GM12878 (cell line): Measurements from ENCODE around the gene LYPLA2. TPM values are rescaled to one million over a fixed set of nuclear protein-coding genes. Genes with fewer than 3 reads are reported as not detected.
A peak's percentile ranks its signal among the peaks of the same experiment; 100 is the strongest.

Source experiments
- ATAC-seq: fragments of 200-7000 bp; cut with Tn5 transposase; 3 replicates; pipeline ENCODE4 v1.9.1; 2020; ENCODE audit warnings: mild to moderate bottlenecking, moderate library complexity
- BruUV-seq: library from RNA; stranded (reverse); fragments of 400-500 nt; replicated peaks from 2 replicates; lab custom pipeline; 2021; lab: Mats Ljungman, UMichigan
- CTCF ChIA-PET: fragments of 300-600 bp; sonication (Branson Sonifier 250); formaldehyde crosslinking; extraction: SDS; loops from one replicate; lab custom pipeline; 2021; ENCODE audit warnings: inconsistent platforms; lab: Yijun Ruan, JAX
- POLR2A ChIA-PET: fragments of 350-600 bp; formaldehyde crosslinking; extraction: SDS; loops from one replicate; lab custom pipeline; 2021; ENCODE audit warnings: inconsistent platforms; lab: Charles Lee
- RAD21 ChIA-PET: fragments of 300-600 bp; sonication (Branson Sonifier 250); formaldehyde crosslinking; loops from one replicate; lab custom pipeline; 2023; ENCODE audit warnings: antibody characterized with exemption; ENCODE audit not compliant: unreplicated experiment; lab: Charles Lee
- SMC1A ChIA-PET: fragments of 300-600 bp; sonication (Branson Sonifier 250); formaldehyde crosslinking; loops from one replicate; lab custom pipeline; 2023; ENCODE audit not compliant: unreplicated experiment, uncharacterized antibody; lab: Charles Lee
- DNase-seq: peaks from one replicate; pipeline ENCODE4 v3.0.0-alpha.2; 2011; ENCODE audit warnings: low read depth, low spot score
- FAIRE-seq: peaks from 3 replicates; lab custom pipeline; 2011; peaks lifted over from hg19 to GRCh38; lab: Jason Lieb, UNC
- H2AFZ ChIP-seq: 2 replicates; pipeline ENCODE4 v1.6.0; 2011; ENCODE audit warnings: low read depth, low read length, control low read depth; ENCODE audit not compliant: control insufficient read depth
- H3K27ac ChIP-seq: 2 replicates; pipeline ENCODE4 v1.5.1; 2011; ENCODE audit warnings: control low read depth; ENCODE audit not compliant: control insufficient read depth, insufficient read depth
- H3K27me3 ChIP-seq, 2 experiments: replicated peaks in 1 of 2; 2 replicates each; pipeline versions ENCODE4 v1.6.0 to v1.6.1; 2011; ENCODE audit warnings: low read length in 1 of 2; ENCODE audit not compliant: control insufficient read depth in 2 of 2, insufficient read depth in 2 of 2
- H3K36me3 ChIP-seq, 2 experiments: 2 replicates each; pipeline ENCODE4 v1.5.1; 2011; ENCODE audit warnings: low read length in 1 of 2; ENCODE audit not compliant: control insufficient read depth in 2 of 2, insufficient read depth in 2 of 2
- H3K4me1 ChIP-seq: 2 replicates; pipeline ENCODE4 v1.6.1; 2011; ENCODE audit warnings: mild to moderate bottlenecking, low read length, moderate library complexity, mixed read lengths; ENCODE audit not compliant: control insufficient read depth, insufficient read depth
- H3K4me2 ChIP-seq: 2 replicates; pipeline ENCODE4 v1.6.0; 2011; ENCODE audit warnings: control low read depth; ENCODE audit not compliant: control insufficient read depth, insufficient read depth
- H3K4me3 ChIP-seq: fragments of 200-600 bp; sonication (generic); 2 replicates; pipeline ENCODE4 v1.5.1; 2016
- H3K79me2 ChIP-seq: 2 replicates; pipeline ENCODE4 v1.6.0; 2011; ENCODE audit warnings: low read length; ENCODE audit not compliant: control insufficient read depth, insufficient read depth
- H3K9ac ChIP-seq: 2 replicates; pipeline ENCODE4 v1.8.0; 2011; ENCODE audit warnings: low read length, control low read depth, mixed read lengths; ENCODE audit not compliant: control insufficient read depth, insufficient read depth
- H3K9me3 ChIP-seq: replicated peaks from 3 replicates; pipeline ENCODE4 v1.5.1; 2011; ENCODE audit warnings: mild to moderate bottlenecking, low read length; ENCODE audit not compliant: control insufficient read depth, insufficient read depth
- H4K20me1 ChIP-seq: 2 replicates; pipeline ENCODE4 v1.6.0; 2011; ENCODE audit not compliant: control insufficient read depth, insufficient read depth
- ATF7 ChIP-seq: fragments of 450-650 bp; IDR thresholded peaks from 2 replicates; pipeline ENCODE4 v1.6.1; 2016; ENCODE audit warnings: low read depth, mild to moderate bottlenecking
- CEBPB ChIP-seq, 2 experiments: fragments of 150-350 bp in 1 of 2; IDR thresholded peaks; 2 replicates each; pipeline ENCODE4 v1.6.1; 2012 to 2014; ENCODE audit warnings: low read depth in 2 of 2, low read length in 2 of 2, borderline replicate concordance in 1 of 2, inconsistent platforms in 1 of 2
- DPF2 ChIP-seq: fragments of 450-650 bp; IDR thresholded peaks from 2 replicates; pipeline ENCODE4 v1.6.1; 2017; ENCODE audit warnings: mild to moderate bottlenecking
- ESRRA ChIP-seq: IDR thresholded peaks from 2 replicates; pipeline ENCODE4 v1.6.1; 2012; ENCODE audit warnings: mild to moderate bottlenecking, low read length, improper control_type of control experiment
- GABPA ChIP-seq: IDR thresholded peaks from 2 replicates; pipeline ENCODE4 v1.6.1; 2014; ENCODE audit warnings: antibody characterized with exemption, low read depth, mild to moderate bottlenecking, inconsistent platforms
- IRF4 ChIP-seq: IDR thresholded peaks from 2 replicates; pipeline ENCODE4 v1.6.1; 2011; ENCODE audit warnings: low read depth, low read length
- RB1 ChIP-seq: fragments of 450-650 bp; formaldehyde crosslinking; IDR thresholded peaks from 2 replicates; pipeline ENCODE4 v1.6.1; 2017; ENCODE audit warnings: mild to moderate bottlenecking, borderline replicate concordance
- SIX5 ChIP-seq: IDR thresholded peaks from 2 replicates; pipeline ENCODE4 v1.6.1; 2011; ENCODE audit warnings: mild to moderate bottlenecking, low read depth, low read length, moderate library complexity; ENCODE audit not compliant: severe bottlenecking
- SP1 ChIP-seq: IDR thresholded peaks from one replicate; pipeline ENCODE4 v1.6.1; 2011; ENCODE audit warnings: low read depth, low read length
- YY1 ChIP-seq: IDR thresholded peaks from 2 replicates; pipeline ENCODE4 v1.6.1; 2011; ENCODE audit warnings: low read depth, mild to moderate bottlenecking, low read length
- WGBS: methylation state at CpG from one replicate; pipeline ENCODE4 v1.1.6; 2016; ENCODE audit warnings: low lambda C conversion rate; ENCODE audit not compliant: insufficient replicate concordance, insufficient coverage; ENCODE audit errors: missing lambda C conversion rate; 5-methylcytosine and 5-hydroxymethylcytosine counted together
- in situ Hi-C: fragments of 300-500 bp; cut with MboI; formaldehyde crosslinking; loops from 9 replicates; pipeline ENCODE4 v1.14.3; 2018; ENCODE audit warnings: mixed read lengths
- intact Hi-C: fragments of 100-400 bp; cut with micrococcal nuclease; formaldehyde crosslinking; loops from one replicate; pipeline ENCODE4 v1.14.2; 2022; ENCODE audit not compliant: unreplicated experiment
- polyA plus RNA-seq, 11 experiments: library from polyadenylated mRNA; depleted of rRNA in 4 of 11; unstranded in 6 of 11; stranded (reverse) in 5 of 11; fragments of >200 nt; fragmentation: Nextera tagmentation in 4 of 11; fragmentation: Illumina TruSeq in 1 of 11; extraction: Ambion mirVana in 4 of 11; extraction: Trizol in 1 of 11; gene quantifications; 1 replicate in 1 of 11; 2 replicates in 10 of 11; pipeline versions ENCODE4 v1.2.1 to v1.2.3, GENCODE V29; 2011 to 2016; ENCODE audit warnings: inconsistent platforms in 2 of 11, missing spikeins in 2 of 11, low read depth in 1 of 11
- total RNA-seq, 4 experiments: library from RNA; depleted of rRNA in 3 of 4; stranded (reverse); fragments of >200 nt in 3 of 4; fragmentation: Illumina TruSeq in 1 of 4; extraction: Trizol in 1 of 4; gene quantifications; 2 replicates each; pipeline versions ENCODE4 v1.2.1 to v1.2.3, GENCODE V29; 2013 to 2021
- TF ChIP-seq, protein P1 (sequence below): fragments of 450-650 bp; IDR thresholded peaks from 2 replicates; pipeline ENCODE4 v1.6.1; 2016; ENCODE audit warnings: mild to moderate bottlenecking
- TF ChIP-seq, protein P2 (sequence below): fragments of 450-650 bp; IDR thresholded peaks from 2 replicates; pipeline ENCODE4 v1.6.1; 2014; ENCODE audit warnings: mild to moderate bottlenecking
- TF ChIP-seq, protein P3 (sequence below): fragments of 450-650 bp; IDR thresholded peaks from 2 replicates; pipeline ENCODE4 v1.6.1; 2017; ENCODE audit warnings: mild to moderate bottlenecking, moderate library complexity

LYPLA2 gene
- total and polyA plus RNA-seq, 10 of the 15 experiments (the other 5 are each of a cell fraction or from before 2014, with no cell fraction given): 2.7 to 129 (median 62.3) TPM

DNA sequence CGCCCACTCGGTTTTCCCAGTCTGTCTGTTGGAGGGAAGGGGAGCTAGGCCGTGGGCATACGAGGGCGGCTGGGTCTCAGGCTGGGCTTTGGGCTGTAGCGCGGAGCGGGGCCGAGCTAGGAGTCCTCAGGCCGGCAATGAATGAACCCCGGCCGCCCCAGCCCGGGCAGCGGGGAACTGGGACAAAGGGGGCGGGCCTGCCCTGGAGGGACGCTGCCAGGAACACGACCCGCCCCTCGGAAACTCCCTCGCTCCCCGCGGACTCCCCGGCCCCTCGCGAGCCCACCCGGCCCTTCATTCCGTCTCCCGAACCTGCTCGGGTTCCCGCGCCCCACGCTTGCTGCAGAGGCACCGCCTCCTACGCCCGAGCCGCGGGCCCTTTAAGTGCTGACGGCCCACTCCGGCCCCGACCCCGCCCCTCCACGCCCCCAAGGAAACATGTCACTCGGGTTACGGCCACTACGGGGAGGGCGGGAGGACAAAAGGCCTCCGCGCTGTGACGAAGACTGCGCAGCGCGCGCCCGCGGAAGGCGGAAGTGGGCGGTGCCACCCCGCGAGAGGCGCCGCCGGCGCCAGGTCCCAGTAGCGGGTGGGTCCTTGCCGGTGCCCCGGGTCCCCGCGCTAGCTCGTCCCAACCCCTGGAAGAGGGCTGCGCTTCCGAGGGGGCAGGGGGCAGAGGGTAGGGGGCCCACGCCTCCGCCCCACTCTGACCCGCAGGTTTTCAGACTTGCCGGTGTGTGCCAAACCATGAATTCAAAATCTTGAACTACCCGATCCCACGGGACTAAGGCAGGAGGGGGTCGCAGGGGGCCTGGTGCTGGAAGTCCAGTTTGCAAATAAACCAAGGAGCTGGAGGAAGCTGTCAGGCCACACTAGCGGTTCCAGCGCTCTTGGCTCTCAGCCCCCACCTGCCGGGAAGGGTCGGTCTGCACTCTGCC lies 9.7 kb downstream of the LYPLA2 start, which contains the start of gene GALE:
Gene GALE (minus strand): TSS at position 355 of the 938 bp plus-strand sequence. CDS start 1,747 bp downstream, outside the sequence.
- peak; percentile 93 for ATAC-seq
- DNase-seq: peak; percentile 68
- H3K4me1 ChIP-seq: peaks cover 9% of the 10 kb centered on the region
- H4K20me1 ChIP-seq: no peaks in the 10 kb centered on the region
- FAIRE-seq: peak; percentile 82
- H2AFZ ChIP-seq: peak within 1 kb of the TSS; percentile 58
- H3K4me3 ChIP-seq: peak within 1 kb of the TSS; percentile 80
- H3K9me3 ChIP-seq: no peaks in the 10 kb centered on the region
- peak within 1 kb of the TSS; percentile 86 for H3K4me2 ChIP-seq
- WGBS: under 1% methylated on average over 70 of the region's 82 CpGs
- intact Hi-C loops: no loop called here
- no peaks in the 10 kb centered on the region for H3K27me3 ChIP-seq
- BruUV-seq: no TSS peak
- in situ Hi-C loops: loop anchor here (10.0 kb wide), 1 partner anchor 64 kb away; the partner anchor contains the start of gene FUCA1
- H3K36me3 ChIP-seq: peaks cover 3 to 13% of the 10 kb centered on the region in 2 experiments; a peak in 3 of 4 replicates
- peak within 1 kb of the TSS; percentile 70 for H3K27ac ChIP-seq
- H3K79me2 ChIP-seq: peaks cover 10% of the 10 kb centered on the region
- RAD21 ChIA-PET: interaction anchor here (0.9 to 3.3 kb wide), 5 partner anchors 23 to 116 kb away, joined by 5 to 15 read pairs (median 8); partner anchors contain the start of gene PITHD1
- peak within 1 kb of the TSS; percentile 83 for H3K9ac ChIP-seq
- SMC1A ChIA-PET: interaction anchor here (0.8 to 3.5 kb wide), 9 partner anchors 9 to 116 kb away, joined by 3 to 16 read pairs (median 6); partner anchors contain the start of gene PITHD1
- POLR2A ChIA-PET: interaction anchor here (0.5 to 3.0 kb wide), 7 partner anchors 11 to 236 kb away, joined by 3 to 19 read pairs (median 5); partner anchors contain the start of genes HMGCL and PITHD1
- CTCF ChIA-PET: interaction anchor here (0.6 to 7.5 kb wide), 10 partner anchors 9 to 116 kb away, joined by 3 to 63 read pairs (median 8); partner anchors contain the start of genes CNR2, HMGCL and LYPLA2
- TF ChIP-seq GABPA (0 out of 2 replicates have a peak, but pooled peaks have one; percentile 38), SIX5 (peak; percentile 46), SP1 (peak; percentile 82), CEBPB (IDR thresholded peaks at IDR 0.05; ENCODE audit: borderline replicate concordance in 1 of 2, low read depth in 2 of 2, low read length in 2 of 2) (no peak), YY1 (peak; percentile 62), DPF2 (peak; percentile 55), IRF4 (no peak), RB1 (no peak), ATF7 (peak; percentile 49; the same call in 1 of the 2 replicates), ESRRA (peak; percentile 50; the same call in 1 of the 2 replicates)
- TF ChIP-seq, protein P1, sequence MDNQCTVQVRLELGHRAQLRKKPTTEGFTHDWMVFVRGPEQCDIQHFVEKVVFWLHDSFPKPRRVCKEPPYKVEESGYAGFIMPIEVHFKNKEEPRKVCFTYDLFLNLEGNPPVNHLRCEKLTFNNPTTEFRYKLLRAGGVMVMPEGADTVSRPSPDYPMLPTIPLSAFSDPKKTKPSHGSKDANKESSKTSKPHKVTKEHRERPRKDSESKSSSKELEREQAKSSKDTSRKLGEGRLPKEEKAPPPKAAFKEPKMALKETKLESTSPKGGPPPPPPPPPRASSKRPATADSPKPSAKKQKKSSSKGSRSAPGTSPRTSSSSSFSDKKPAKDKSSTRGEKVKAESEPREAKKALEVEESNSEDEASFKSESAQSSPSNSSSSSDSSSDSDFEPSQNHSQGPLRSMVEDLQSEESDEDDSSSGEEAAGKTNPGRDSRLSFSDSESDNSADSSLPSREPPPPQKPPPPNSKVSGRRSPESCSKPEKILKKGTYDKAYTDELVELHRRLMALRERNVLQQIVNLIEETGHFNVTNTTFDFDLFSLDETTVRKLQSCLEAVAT: no peak
- TF ChIP-seq, protein P2, sequence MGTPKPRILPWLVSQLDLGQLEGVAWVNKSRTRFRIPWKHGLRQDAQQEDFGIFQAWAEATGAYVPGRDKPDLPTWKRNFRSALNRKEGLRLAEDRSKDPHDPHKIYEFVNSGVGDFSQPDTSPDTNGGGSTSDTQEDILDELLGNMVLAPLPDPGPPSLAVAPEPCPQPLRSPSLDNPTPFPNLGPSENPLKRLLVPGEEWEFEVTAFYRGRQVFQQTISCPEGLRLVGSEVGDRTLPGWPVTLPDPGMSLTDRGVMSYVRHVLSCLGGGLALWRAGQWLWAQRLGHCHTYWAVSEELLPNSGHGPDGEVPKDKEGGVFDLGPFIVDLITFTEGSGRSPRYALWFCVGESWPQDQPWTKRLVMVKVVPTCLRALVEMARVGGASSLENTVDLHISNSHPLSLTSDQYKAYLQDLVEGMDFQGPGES: peak; percentile 23; the same call in 1 of the 2 replicates
- TF ChIP-seq, protein P3, sequence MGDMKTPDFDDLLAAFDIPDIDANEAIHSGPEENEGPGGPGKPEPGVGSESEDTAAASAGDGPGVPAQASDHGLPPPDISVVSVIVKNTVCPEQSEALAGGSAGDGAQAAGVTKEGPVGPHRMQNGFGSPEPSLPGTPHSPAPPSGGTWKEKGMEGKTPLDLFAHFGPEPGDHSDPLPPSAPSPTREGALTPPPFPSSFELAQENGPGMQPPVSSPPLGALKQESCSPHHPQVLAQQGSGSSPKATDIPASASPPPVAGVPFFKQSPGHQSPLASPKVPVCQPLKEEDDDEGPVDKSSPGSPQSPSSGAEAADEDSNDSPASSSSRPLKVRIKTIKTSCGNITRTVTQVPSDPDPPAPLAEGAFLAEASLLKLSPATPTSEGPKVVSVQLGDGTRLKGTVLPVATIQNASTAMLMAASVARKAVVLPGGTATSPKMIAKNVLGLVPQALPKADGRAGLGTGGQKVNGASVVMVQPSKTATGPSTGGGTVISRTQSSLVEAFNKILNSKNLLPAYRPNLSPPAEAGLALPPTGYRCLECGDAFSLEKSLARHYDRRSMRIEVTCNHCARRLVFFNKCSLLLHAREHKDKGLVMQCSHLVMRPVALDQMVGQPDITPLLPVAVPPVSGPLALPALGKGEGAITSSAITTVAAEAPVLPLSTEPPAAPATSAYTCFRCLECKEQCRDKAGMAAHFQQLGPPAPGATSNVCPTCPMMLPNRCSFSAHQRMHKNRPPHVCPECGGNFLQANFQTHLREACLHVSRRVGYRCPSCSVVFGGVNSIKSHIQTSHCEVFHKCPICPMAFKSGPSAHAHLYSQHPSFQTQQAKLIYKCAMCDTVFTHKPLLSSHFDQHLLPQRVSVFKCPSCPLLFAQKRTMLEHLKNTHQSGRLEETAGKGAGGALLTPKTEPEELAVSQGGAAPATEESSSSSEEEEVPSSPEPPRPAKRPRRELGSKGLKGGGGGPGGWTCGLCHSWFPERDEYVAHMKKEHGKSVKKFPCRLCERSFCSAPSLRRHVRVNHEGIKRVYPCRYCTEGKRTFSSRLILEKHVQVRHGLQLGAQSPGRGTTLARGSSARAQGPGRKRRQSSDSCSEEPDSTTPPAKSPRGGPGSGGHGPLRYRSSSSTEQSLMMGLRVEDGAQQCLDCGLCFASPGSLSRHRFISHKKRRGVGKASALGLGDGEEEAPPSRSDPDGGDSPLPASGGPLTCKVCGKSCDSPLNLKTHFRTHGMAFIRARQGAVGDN: no peak; the same call in 1 of the 2 replicates
